GM19468 (cell line): ENCODE measurements around the gene ZCCHC2.

Source experiments
- ATAC-seq: cut with Tn5 transposase; IDR thresholded peaks from one replicate; pipeline ENCODE4 v1.9.1; 2021; ENCODE audit warnings: mild to moderate bottlenecking, moderate library complexity, moderate number of reproducible peaks; ENCODE audit not compliant: unreplicated experiment; ENCODE audit errors: extremely low read depth

Gene ZCCHC2

DNA sequence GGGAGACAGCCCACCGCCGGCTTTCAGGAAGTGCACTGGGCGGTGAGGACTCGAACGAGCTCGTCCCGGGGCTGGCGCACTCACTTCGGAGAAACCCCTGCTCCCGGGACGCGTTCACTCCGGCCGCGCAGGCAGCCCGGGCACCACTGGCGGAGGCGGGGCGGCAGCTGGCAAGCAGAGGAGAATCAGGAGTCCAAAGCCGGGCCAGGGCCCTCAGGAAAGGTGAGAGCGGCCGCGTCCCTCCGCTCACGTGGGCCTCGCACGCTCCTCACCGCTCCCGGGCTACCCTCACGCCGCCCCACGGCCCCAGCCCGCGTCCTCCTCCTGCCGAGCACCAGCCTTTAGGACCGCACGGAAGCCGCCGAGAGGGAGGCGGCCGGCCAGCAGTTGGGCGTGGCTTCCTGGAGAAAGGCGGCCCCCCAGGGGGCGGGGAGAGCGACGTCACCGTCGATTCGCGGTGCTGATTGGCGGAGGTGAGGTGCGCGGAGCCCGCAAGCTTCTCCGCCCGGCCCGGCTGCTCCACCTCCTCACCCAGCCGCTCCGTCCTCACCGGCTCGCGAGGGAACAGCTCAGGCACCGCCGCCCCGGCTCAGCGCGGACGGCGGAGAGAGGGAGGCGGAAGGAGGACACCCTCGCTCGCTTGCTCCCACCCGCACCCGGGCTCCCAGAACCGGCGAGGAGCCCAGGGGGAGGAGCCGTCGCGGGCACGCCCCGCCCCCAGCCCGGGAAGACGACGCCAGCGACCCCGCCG, at the start of gene ZCCHC2:
Gene ZCCHC2, plus strand, starts transcription at position 522 of the 751 bp plus-strand sequence. CDS start 400 bp downstream, outside the sequence.
- ATAC-seq, result peak; percentile 72

DNA sequence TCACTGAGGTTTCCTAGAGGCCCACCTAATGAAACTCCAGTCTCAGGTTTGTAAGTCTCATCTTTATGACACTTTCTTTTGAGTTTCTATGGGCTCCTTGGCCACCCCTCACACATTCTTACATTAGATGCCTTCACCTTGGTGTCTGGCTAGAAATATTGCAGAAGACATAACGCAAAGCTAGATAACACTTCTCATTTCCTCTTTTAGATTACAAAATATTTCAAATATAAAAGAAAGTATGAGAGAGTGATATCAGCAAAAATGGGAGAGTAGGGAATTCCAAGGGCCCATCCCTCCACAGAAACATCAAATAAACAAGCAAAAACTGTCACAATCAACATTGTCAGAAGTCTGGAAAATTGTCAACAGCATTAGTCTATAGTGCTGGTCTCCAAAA, 43.3 kb upstream of the ZCCHC2 start:
- no peak for ATAC-seq

DNA sequence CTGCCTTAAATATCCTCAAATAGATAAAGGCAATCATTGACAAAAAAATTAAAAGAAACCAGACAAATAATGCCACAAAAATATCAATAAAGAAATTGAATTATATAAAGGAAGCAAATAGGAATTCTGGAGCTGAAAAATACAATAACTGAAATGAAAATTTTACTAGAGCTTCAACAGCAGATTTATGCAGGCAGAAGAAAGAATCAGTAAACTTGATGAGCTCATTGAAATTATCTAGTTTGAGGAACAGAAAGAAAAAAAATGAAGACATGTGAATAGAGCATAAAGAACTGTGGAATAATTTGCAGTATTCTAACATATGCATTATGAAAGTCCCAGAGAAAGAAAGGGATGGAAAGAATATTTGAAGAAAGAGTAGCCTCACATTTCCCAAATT, 41.9 kb upstream of the ZCCHC2 start:
- no peak for ATAC-seq

DNA sequence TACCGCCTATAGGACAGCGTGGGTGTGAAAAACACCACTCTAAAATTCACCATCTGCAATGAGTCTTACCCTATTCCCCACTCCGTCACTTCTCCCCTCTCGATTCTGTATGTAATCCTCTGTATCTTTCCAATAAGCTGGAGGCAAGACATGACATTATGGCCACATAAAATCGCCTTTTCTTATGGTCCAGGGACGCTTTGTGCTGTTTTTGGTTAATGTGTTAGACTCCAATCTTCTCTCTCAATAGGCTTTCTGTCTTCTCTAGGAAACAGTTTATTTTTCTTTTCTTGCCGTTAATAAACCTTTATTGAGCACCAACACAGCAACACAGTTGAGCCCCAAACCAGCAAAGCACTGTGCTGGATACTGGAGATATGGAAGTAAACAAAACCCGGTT, 37.9 kb upstream of the ZCCHC2 start:
- no peak for ATAC-seq

DNA sequence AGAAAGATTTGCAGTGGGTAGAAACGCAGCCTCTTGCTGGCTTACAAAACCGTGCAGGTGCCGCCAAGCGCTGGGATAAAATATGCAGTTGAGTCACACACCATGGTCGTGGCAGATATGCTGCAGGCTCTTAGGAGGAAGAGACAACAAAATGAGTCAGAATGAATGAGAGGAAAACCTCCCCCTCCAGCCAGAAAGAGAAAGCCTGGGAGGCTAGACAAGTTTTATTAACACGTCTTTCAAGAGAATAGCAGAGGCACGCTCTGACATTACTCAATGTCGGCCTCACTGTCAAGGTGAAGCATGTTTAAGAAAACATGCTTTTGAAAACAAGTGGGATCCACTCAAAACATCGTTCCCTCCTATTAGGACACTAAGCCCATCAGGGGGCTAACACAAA, 37.1 kb upstream of the ZCCHC2 start:
- ATAC-seq, result no peak

DNA sequence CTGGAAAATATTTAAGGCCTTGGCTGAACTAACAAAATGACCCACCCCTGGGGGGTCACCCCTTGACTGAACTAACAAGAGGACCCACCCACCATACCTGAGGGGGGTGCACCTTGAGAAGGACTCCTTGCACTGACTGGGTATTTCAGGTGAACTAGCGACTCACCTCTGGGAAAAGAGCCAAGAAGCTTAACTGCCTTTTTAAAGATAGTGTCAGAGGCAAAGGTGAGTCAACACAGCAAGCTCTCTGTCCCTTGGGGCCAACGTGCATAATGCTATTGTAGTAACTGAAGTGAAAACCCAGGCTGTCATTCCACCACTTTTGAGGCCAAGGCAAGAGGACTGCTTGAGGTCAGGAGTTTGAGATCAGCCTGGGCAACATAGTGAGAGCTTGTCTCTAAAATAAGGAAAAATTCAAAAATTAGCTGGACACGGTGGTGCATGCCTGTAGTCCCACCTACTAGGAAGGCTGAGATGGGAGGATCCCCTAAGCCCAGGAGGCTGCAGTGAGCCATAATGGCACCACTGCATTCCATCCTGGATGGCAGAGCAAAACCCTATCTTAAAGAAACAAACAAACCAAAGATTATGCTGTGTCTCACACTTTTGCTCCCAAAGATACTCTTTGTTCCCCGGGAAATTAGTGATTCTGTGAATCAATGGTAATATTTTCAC, 36.4 kb upstream of the ZCCHC2 start:
- ATAC-seq, result no peak

DNA sequence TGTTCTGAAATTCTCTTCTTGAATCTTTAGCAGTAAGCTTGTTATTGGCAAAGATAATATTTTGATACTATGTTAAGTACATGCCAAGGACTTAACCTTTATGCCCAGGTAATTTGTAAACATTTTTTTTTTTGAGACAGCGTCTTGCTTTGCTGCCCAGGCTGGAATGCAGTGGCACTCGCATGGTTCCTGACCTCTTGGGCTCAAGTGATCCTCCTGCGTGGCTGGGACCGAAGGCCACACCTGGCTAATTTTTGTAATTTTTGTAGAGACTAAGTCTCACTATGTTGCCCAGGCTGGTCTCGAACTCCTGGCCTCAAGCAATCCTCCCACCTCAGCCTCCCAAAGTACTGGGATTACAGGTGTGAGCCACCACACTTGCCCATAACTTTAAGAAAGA, 35.7 kb upstream of the ZCCHC2 start:
- no peak for ATAC-seq

DNA sequence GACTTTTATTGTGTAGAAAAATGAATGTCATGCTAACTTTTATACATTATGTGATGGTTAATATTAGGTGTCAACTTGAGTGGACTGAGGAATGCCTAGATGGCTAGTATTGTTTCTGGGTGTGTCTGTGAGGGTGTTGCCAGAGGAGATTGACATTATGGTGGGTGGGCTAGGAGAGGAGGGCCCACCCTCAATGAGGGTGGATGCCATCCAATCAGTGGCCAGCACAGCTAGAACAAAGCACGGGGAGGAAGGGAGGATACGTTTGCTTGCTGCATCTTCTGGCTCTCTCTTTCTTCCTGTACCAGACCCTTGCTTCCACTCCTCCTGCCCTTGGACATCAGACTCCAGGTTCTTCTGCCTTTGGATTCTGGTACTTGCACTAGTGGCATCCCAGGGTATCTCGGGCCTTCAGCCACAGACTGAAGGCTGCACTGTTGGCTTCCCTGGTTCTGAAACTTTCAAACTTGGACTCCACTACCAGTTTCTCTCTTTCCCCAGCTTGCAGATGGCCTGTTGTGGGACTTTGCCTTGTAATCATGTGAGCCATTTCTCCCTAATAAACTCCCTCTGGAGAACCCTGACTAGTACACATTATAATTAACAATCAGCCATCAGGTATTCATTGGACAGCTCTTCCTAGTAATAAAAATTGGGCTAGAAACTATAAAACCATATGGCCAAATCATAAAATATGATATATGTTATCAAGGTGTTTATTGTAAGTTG, 31.7 kb upstream of the ZCCHC2 start:
- ATAC-seq, result no peak

DNA sequence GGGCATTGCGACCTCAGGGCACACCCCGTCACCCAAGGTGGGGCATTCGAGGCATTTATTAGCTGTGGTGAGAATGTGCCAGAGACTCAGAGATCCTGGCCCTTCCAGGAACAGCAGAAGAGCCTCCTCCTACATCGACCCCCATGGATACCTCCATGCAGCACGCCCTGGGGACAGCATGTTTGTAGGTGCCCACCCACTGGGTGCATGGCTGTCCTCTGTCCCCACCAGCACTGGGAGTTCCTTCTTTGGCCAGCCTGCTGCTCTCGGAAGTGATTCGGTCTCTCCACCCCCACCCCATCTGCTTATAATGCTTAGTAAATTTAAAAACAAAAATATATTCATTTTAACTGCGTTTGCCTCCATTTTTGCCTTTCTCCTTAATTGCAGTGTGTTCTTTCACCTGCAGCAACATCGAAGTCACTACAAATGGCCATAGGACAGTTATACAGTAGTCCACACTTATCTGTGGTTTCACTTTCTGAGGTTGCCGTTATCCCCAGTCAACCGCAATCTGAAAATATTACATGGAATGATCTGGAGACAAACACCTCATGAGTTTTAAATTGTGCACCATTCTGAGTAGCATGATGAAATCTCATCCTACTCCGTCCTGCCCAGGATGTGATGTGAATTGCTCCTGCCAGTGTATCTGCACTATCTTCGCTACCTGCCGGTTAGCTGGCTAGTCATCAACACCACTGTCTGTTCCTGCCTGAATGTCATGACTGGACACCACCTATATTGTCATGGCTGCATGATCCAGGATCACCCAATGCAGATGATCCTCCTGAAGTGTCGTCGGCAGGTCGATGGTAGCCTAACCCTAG, 29.6 kb upstream of the ZCCHC2 start:
- no peak for ATAC-seq

DNA sequence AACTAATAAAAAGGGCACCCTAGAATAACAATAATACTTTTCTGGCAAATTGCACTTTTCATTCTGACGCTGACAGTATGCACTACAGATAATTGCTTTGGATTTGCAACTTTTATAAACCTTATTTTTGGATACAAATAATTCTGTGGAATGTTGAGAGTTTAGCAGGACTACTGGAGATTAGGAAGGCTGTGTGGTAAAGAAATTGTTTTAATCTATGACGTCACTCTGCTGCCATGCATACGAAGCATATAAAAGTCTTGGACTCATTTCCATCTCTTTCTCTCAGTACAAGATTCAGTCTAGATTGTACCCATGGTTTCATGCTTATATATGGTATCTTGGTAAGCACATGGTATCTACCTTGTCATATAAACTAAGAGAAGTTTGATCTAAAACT, 28.1 kb upstream of the ZCCHC2 start:
- no peak for ATAC-seq

DNA sequence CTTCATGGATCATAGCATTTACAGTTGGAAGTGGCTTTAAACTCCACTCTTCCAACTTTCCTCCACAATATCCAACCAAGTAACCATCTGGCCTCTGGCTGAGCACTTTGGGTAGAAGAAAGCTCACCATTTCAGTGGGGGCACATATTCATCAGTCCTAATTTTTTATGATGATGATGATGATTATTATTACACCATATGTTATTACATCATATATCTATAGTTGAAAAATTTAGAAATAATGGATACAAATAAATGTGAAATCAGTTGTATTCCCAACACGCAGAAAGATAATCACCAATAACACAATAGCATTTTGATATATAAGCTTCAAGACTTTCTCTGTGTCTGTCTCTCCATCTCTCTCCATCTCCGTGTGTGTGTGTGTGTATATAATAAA, 26.6 kb upstream of the ZCCHC2 start:
- ATAC-seq, result no peak

DNA sequence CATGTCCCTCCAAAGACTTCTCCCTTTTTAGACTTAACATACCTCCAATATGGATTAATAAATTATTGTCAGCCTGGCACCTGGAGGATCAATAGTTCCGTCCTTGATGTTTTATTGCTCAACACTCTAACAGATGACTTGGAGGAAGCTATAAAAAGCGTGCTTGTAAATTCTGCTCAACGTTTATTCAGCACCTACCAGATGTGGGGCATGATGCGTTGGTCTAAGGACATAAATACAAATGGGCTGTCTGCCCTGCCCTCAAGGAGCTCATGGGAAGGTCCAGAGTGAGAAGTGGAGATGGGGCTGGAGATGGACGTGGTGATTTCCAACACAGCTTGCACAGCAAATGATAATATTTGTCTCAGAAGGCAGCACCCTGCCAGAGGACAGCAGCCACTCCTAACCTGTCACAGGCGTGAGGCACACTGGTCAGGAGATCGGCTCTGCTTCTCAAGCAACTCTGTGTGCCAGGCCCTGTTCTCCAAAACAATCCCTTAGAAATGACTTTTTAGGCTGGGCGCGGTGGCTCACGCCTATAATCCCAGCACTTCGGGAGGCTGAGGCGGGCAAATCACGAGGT, 25.5 kb upstream of the ZCCHC2 start:
- ATAC-seq, result no peak

DNA sequence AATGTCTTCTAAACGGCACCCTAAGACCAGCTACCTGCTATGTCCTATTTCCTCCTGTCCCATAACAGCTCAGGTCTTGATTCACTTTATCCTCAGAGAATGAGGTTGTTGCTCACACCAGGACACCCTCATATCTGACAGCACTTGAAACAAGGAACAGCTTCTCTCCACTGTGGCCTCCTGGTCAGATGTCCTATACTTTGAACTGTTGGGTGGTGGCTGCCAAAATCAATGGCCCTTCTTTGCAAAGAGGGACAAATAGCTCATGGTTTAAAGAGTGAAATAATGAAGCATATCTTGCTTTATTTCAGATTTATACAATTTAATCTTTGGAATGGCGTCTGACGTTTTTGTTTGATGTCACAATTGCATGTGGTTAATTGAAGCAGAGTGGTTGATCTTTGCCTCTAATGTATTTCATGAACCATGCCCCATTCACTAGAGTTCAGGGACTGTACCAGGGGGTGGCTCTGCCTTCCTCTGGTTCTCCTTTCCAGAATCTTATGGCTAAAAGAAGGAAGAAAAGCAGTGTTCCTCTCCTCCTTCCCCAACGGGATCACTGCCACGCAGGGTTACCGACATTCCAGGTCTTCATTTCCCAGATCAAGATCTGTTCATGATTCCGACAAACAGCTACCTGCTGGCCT, 24.1 kb upstream of the ZCCHC2 start:
- no peak for ATAC-seq

DNA sequence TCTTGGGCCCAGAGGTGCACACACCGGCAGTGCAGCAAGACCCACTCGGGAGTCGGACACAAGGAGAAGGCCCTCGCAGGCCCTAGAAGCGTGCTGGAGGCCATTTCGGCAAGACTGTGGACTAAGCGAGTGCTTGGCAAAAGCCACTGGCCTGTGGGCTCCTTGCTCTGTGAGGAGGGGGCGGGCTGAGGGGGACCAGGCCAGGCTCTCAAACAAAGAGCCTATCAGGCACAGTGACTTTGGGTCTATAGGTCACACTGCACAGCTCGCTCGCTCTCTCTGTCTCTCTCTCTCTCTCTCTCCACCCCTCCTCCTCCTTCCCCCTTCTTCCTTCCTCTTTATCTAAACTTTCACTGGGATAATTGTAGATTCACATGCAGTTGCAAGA, 23.6 kb upstream of the ZCCHC2 start:
- ATAC-seq, result no peak

DNA sequence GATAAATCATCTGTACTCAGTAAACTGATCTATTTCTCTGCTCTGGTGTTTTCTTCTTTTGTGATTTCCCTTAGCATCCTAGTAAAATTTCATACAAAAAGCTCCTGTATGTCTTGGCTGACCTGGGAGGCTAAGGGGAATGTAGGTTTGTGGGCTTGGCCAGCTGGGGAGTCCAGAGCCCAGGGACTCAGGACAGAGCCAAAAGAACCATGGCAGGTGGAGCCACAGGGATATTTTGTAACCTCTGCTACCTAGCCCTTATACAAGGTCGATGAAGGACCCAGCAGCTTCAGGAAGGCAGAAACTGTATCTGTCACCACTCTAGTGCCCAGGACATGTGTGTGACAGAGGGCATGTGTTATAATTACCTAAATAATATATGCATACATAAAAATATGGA, 22.7 kb upstream of the ZCCHC2 start:
- ATAC-seq, result no peak

DNA sequence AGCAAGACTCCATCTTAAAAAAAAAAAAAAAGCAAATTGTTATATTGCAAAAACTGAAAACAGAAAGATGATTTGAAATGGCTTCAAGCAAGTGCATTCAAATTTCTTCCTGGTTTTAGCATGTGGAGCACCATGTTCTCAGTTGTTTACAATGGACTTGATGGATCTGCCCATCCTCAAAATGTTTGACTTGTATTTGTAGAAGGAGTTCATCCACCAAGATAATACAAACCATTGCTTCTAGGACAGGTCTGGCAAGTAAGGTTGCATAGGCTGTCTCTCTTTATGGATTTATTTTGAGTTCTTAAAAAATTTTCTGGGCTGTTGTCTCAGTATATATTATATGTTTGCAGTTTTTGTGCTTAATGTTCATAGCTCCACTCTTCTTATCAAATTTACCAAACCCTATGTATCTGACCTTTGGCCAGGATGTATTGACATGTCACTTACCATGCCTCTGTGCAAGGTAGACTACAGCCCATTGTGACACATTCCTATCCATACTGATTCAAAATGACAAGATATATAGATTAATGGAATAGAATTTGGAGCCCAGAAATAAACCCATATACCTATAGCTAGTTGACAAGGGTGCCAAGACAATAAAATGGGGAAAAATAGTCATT, 21.7 kb upstream of the ZCCHC2 start:
- ATAC-seq, result no peak

DNA sequence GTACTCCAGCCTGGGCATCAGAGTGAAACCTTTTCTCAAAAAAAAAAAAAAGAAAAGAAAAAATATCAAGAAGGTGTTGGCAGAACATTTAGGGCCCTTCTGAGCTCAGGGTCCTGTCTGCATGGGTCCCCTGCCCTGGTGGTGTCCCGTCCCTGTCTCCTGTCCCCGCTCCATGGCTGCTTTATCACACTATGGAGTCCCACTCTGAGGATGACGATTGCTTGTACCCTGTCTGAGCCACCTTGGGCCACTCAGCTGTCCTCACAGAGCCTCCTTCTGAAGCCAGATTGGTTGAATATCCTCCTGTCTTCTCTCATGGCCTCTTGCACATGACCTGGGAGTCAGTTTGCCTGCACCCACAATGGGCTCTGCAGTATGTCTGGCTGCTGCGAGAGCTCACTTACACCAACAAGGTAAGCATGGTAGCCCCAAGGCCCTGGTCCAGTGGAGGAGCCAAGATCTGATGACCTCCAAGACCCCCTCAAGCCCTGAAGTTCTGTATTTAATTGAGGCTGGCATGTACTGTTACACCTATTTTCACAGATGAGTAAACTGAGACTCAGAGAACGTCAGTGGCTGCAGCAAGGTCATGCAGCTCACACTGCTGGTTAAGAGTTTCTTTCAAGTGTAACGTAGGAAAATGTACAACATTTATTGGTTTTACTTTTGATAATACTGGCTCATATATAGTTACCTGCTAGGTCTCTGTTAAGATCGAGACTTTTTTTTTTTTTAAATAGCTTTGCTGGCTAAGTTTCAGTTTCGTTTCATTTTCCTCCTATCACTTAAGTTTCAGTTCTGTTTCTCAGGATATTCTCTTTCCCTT, 16.9 kb upstream of the ZCCHC2 start:
- peak; percentile 65 for ATAC-seq

DNA sequence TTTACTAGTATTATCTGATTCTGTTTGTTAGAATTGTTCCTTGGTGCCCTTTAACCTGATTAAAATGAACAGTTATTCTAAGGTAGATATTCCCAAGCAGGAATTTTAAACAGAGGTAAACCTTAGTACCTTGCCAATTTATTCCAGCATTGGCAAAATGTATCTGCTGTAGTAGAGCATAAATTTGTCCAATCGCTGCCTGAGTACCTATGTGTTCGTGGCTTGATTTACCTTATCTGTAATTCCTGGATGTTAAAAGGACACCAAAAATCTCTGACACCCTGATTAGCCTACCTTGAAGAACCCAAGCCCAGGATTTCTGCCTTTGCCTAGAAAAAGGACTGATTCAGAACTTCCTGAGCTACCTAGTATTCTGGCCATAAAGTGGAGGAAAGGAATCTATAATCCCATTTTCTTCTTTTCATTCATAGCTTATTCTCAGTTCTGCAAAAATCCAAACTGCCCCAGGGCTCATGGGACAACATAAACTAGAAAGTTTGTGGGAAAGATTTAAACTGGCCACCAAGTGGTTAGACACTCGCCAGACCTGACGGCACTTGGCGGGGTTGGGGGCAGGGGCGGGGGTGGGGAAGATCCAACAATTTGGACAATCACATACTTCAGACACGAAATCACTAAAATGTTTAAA, 16.2 kb upstream of the ZCCHC2 start:
- ATAC-seq, result peak; percentile 3
